Prostate gland (tissue), 2 donors: ENCODE data around the gene QRICH1.

Experiments used
- CTCF ChIP-seq, 4 experiments: fragments of 200-600 bp in 2 of 4; fragments of 450-650 bp in 2 of 4; sonication (generic) in 2 of 4; IDR thresholded peaks; 1 replicate in 3 of 4; 2 replicates in 1 of 4; pipeline ENCODE4 v1.5.1; 2016 to 2019; ENCODE audit warnings: antibody characterized with exemption in 4 of 4, mild to moderate bottlenecking in 2 of 4, moderate library complexity in 2 of 4
- POLR2A ChIP-seq: fragments of 450-650 bp; IDR thresholded peaks from one replicate; pipeline ENCODE4 v1.6.1; 2016; ENCODE audit warnings: antibody characterized with exemption, mild to moderate bottlenecking

DNA sequence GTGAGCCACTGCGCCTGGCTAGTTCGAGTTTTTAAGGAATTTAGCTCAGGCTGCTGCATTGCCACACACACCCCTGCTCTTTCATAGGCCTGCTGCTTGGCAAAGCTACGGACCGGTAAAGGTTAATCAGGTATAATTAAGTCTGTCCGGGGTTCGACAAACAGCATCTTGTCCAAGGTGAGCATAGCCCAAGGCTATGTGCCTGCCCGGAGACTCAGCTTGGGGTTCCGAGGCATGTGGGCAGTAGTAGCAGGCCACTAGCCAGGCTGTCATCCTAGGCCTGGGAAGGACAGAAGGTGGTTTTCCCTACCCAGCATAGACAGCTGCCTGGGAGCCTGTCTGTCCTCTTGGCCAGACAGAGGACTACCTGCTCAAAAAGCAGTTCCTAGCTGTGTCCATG, 97.2 kb downstream of the QRICH1 start:
- TF ChIP-seq CTCF (IDR thresholded peaks at IDR 0.05) (no peak), POLR2A (no peak)
